ENCODE measurements around the gene SPPL2B.
"Not testable (repeated sequence)": the region's sequence is repeated elsewhere in the genome, so short reads cannot be mapped to it uniquely, and the experiment has no call there.

SPPL2B gene

DNA sequence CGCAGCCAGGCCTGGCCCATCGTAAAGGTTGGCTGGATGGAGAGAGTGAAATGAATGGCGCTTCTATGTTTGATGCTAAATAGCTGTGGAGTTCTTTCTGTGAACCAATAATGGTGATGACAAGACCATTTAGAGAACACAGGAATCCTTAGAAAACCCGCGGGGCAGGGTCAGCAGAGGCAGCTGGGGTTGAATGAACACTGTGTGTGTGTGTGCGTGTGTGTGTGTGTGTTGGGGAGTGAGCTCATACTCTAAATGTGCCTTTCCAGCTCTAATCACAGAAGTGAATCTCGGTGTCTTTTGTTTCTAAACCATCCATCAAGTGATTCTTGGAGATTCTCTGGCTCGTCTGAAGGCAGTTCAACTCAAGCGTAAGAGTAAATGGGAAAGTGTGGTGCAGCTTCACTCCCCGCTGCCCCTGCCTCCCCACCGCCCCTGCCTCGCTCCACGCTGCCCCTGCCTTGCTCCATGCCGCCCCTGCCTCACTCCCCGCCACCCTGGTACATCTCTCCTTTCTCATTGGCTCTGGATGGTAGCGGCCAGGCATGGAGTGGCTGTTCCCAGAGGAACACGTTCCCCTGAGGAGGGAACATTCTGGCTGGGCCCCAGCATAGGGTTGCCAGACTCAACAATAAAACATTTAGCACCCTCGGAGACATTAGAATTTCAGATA is 52.8 kb downstream of the SPPL2B start:
- H3K4me1 ChIP-seq (ENCODE audit: control insufficient read depth in 1 of 2, insufficient read depth in 2 of 2, low read length in 2 of 2), result peaks cover 0 to 9% of the 10 kb centered on the region in 2 donors
- H3K27ac ChIP-seq (ENCODE audit: low read length), result no peak overlapping the region
- no peaks in the 10 kb centered on the region for H3K27me3 ChIP-seq (ENCODE audit: low read depth, low read length)
- H3K9me3 ChIP-seq (ENCODE audit: control insufficient read depth in 1 of 2, low read length in 2 of 2), result peaks cover 5% of the 10 kb centered on the region in 2 donors
- no peaks in the 10 kb centered on the region for H3K36me3 ChIP-seq (ENCODE audit: control insufficient read depth in 1 of 2, insufficient read depth in 2 of 2, low read length in 2 of 2)
- H3K4me3 ChIP-seq (ENCODE audit: low read depth in 1 of 2, low read length in 2 of 2), result no peak overlapping the region

DNA sequence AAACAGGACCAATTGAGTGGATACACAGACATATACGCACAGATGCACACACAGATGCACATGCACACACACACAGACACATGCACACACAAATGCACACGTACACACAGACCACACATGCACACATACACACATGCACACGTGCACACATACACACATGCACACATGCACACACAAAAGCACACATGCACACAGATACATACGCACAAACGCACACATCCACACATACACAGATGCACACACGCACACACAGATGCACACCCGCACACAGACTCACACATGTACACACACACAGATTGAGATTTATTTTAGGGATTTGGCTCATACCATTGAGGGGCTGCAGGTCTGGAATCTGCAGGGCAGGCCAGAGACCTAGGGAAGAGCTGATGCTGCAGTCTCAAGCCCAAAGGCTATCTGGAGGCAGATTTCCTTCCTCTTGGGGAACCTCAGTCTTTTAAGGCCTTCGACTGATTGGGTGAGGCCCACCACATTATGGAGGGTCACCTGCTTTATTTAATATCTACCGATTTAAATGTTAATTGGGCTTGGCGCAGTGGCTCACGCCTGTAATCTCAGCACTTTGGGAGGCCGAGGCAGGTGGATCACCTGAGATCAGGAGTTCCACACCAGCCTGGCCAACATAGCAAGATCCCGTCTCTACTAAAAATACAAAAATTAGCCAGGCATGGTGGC is 54.2 kb downstream of the SPPL2B start:
- H3K4me3 ChIP-seq (ENCODE audit: low read depth in 1 of 2, low read length in 2 of 2), result no peak overlapping the region
- no peaks in the 10 kb centered on the region for H3K36me3 ChIP-seq (ENCODE audit: control insufficient read depth in 1 of 2, insufficient read depth in 2 of 2, low read length in 2 of 2)
- peaks cover 0 to 9% of the 10 kb centered on the region in 2 donors for H3K4me1 ChIP-seq (ENCODE audit: control insufficient read depth in 1 of 2, insufficient read depth in 2 of 2, low read length in 2 of 2)
- H3K27me3 ChIP-seq (ENCODE audit: low read depth, low read length), result no peaks in the 10 kb centered on the region
- no peak overlapping the region for H3K27ac ChIP-seq (ENCODE audit: low read length)
- peaks cover 5% of the 10 kb centered on the region in 2 donors for H3K9me3 ChIP-seq (ENCODE audit: control insufficient read depth in 1 of 2, low read length in 2 of 2)

GRCh38 chr19:2385053-2385721 is 56.7 kb downstream of the SPPL2B start:
- no peak overlapping the region for H3K27ac ChIP-seq (ENCODE audit: low read length)
- peaks cover 0 to 9% of the 10 kb centered on the region in 2 donors for H3K4me1 ChIP-seq (ENCODE audit: control insufficient read depth in 1 of 2, insufficient read depth in 2 of 2, low read length in 2 of 2)
- no peaks in the 10 kb centered on the region for H3K27me3 ChIP-seq (ENCODE audit: low read depth, low read length)
- H3K4me3 ChIP-seq (ENCODE audit: low read depth in 1 of 2, low read length in 2 of 2), result no peak overlapping the region
- no peaks in the 10 kb centered on the region for H3K36me3 ChIP-seq (ENCODE audit: control insufficient read depth in 1 of 2, insufficient read depth in 2 of 2, low read length in 2 of 2)
- H3K9me3 ChIP-seq (ENCODE audit: control insufficient read depth in 1 of 2, low read length in 2 of 2), result peaks cover 5% of the 10 kb centered on the region in 2 donors

GRCh38 chr19:2387367-2388288 is 59.1 kb downstream of the SPPL2B start:
- H3K4me3 ChIP-seq (ENCODE audit: low read depth in 1 of 2, low read length in 2 of 2), result no peak overlapping the region
- no peaks in the 10 kb centered on the region for H3K36me3 ChIP-seq (ENCODE audit: control insufficient read depth in 1 of 2, insufficient read depth in 2 of 2, low read length in 2 of 2)
- no peaks in the 10 kb centered on the region for H3K9me3 ChIP-seq (ENCODE audit: control insufficient read depth in 1 of 2, low read length in 2 of 2)
- H3K4me1 ChIP-seq (ENCODE audit: control insufficient read depth in 1 of 2, insufficient read depth in 2 of 2, low read length in 2 of 2), result peaks cover 0 to 9% of the 10 kb centered on the region in 2 donors
- no peak overlapping the region for H3K27ac ChIP-seq (ENCODE audit: low read length)
- no peaks in the 10 kb centered on the region for H3K27me3 ChIP-seq (ENCODE audit: low read depth, low read length)

- Histone ChIP-seq H3K4me1 (ENCODE audit: control insufficient read depth in 1 of 2, insufficient read depth in 2 of 2, low read length in 2 of 2) (peaks cover 0 to 5% of the 10 kb centered on the region in 2 donors), H3K9me3 (ENCODE audit: control insufficient read depth in 1 of 2, low read length in 2 of 2) (no peaks in the 10 kb centered on the region), H3K27me3 (ENCODE audit: low read depth, low read length) (no peaks in the 10 kb centered on the region), H3K27ac (ENCODE audit: low read length) (no peak overlapping the region), H3K36me3 (ENCODE audit: control insufficient read depth in 1 of 2, insufficient read depth in 2 of 2, low read length in 2 of 2) (no peaks in the 10 kb centered on the region), H3K4me3 (ENCODE audit: low read depth in 1 of 2, low read length in 2 of 2) (no peak overlapping the region)
Observed at GRCh38 chr19:2389594-2389993, 61.1 kb downstream of the SPPL2B start.

DNA sequence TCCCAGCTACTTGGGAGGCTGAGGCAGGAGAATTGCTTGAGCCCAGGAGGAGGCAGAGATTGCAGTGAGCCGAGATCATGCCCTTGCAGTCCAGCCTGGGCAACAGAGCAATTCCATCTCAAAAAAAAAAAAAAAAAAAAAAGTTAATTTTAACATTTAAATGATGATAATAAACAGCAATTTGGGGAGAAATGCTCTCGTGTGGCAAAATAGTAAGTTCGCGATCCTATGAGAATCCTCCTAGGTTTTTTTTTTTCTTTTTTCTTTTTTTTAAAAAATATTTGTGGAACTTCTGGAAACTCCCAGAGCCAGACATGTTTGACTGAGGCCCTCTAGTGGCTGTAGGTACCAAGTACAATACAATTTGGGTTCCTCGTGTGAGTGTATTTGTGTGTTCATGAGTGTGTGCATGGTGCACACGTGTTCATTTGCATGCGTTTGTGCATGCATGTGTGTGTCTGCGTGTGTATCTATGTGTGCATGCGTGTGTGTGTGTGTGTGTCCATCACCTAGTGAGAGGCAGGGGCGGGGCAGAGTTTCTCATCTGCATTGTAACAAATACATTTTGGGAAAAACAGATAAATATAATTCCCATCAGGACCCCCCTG is 62.7 kb downstream of the SPPL2B start:
- Histone ChIP-seq H3K4me1 (ENCODE audit: control insufficient read depth in 1 of 2, insufficient read depth in 2 of 2, low read length in 2 of 2) (no peaks in the 10 kb centered on the region), H3K27ac (ENCODE audit: low read length) (no peak overlapping the region), H3K27me3 (ENCODE audit: low read depth, low read length) (no peaks in the 10 kb centered on the region), H3K4me3 (ENCODE audit: low read depth in 1 of 2, low read length in 2 of 2) (no peak overlapping the region), H3K36me3 (ENCODE audit: control insufficient read depth in 1 of 2, insufficient read depth in 2 of 2, low read length in 2 of 2) (no peaks in the 10 kb centered on the region), H3K9me3 (ENCODE audit: control insufficient read depth in 1 of 2, low read length in 2 of 2) (no peaks in the 10 kb centered on the region)

DNA sequence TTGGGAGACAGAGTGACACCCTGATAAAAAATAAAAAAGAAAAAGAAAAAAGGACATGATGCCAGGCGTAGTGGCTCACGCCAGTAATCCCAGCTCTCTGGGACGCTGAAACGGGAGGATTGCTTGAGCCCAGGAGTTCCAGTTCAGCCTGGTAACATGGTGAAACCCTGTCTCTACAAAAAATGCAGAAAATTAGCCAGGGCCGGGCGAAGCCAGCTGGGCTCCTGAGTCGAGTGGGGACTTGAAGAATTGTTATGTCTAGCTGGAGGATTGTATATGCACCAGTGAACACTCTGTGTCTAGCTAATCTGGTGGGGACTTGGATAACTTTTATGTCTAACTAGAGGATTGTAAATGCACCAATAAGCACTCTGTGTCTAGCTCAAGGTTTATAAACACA is 63.9 kb downstream of the SPPL2B start:
- Histone ChIP-seq H3K4me3 (ENCODE audit: low read depth in 1 of 2, low read length in 2 of 2) (no peak overlapping the region), H3K4me1 (ENCODE audit: control insufficient read depth in 1 of 2, insufficient read depth in 2 of 2, low read length in 2 of 2) (no peaks in the 10 kb centered on the region), H3K27me3 (ENCODE audit: low read depth, low read length) (no peaks in the 10 kb centered on the region), H3K9me3 (ENCODE audit: control insufficient read depth in 1 of 2, low read length in 2 of 2) (no peaks in the 10 kb centered on the region), H3K36me3 (ENCODE audit: control insufficient read depth in 1 of 2, insufficient read depth in 2 of 2, low read length in 2 of 2) (no peaks in the 10 kb centered on the region), H3K27ac (ENCODE audit: low read length) (no peak overlapping the region)

DNA sequence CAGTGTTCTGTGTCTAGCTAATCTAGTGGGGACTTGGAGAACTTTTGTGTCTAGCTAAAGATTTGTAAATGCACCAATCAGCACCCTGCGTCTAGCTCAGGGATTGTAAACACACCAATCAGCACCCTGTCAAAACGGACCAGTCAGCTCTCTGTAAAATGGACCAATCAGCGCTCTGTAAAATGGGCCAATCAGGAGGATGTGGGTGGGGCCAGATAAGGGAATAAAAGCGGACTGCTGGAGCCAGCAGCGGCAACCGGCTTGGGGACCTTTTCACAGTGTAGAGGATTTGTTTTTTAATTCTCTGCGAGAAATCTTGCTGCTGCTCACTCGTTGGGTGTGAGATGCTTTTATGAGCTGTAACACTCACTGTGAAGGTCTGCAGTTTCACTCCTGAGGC is 64.4 kb downstream of the SPPL2B start:
- not testable (repeated sequence) for H3K4me1 ChIP-seq (ENCODE audit: control insufficient read depth in 1 of 2, insufficient read depth in 2 of 2, low read length in 2 of 2); H3K27me3 ChIP-seq (ENCODE audit: low read depth, low read length)

DNA sequence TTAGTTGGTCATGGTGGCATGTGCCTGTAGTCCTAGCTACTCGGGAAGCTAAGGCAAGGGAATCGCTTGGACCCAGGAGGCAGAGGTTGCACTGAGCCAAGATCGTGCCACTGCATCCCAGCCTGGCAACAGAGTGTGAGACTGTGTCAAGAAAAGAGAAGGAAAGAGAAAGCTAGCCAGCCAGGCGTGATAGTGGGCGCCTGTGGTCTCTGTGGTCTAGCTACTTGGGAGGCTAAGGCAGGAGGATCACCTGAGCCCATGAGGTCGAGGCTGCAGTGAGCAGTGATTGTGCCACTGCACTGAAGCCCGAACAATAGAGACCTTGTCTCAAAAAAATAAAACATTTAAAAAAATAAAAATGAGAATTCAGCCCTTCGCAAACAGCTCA is 65.6 kb downstream of the SPPL2B start:
- H3K4me1 ChIP-seq (ENCODE audit: control insufficient read depth in 1 of 2, insufficient read depth in 2 of 2, low read length in 2 of 2), result no peaks in the 10 kb centered on the region
- no peak overlapping the region for H3K27ac ChIP-seq (ENCODE audit: low read length)

More for the DNA sequence above, 64.4 kb downstream of the SPPL2B start:
- not testable (repeated sequence) for H3K9me3 ChIP-seq (ENCODE audit: control insufficient read depth in 1 of 2, low read length in 2 of 2); H3K27ac ChIP-seq (ENCODE audit: low read length); H3K36me3 ChIP-seq (ENCODE audit: control insufficient read depth in 1 of 2, insufficient read depth in 2 of 2, low read length in 2 of 2); H3K4me3 ChIP-seq (ENCODE audit: low read depth in 1 of 2, low read length in 2 of 2)

GRCh38 chr19:2394442-2395292 is 66.2 kb downstream of the SPPL2B start:
- peak overlapping the region in 1 of 2 donors; percentile 48 for H3K4me3 ChIP-seq (ENCODE audit: low read depth in 1 of 2, low read length in 2 of 2)
- no peaks in the 10 kb centered on the region for H3K27me3 ChIP-seq (ENCODE audit: low read depth, low read length)
- H3K27ac ChIP-seq (ENCODE audit: low read length), result no peak overlapping the region
- H3K4me1 ChIP-seq (ENCODE audit: control insufficient read depth in 1 of 2, insufficient read depth in 2 of 2, low read length in 2 of 2), result no peaks in the 10 kb centered on the region
- no peaks in the 10 kb centered on the region for H3K9me3 ChIP-seq (ENCODE audit: control insufficient read depth in 1 of 2, low read length in 2 of 2)
- H3K36me3 ChIP-seq (ENCODE audit: control insufficient read depth in 1 of 2, insufficient read depth in 2 of 2, low read length in 2 of 2), result no peaks in the 10 kb centered on the region

More for the DNA sequence above, 65.6 kb downstream of the SPPL2B start:
- Histone ChIP-seq H3K9me3 (ENCODE audit: control insufficient read depth in 1 of 2, low read length in 2 of 2) (no peaks in the 10 kb centered on the region), H3K36me3 (ENCODE audit: control insufficient read depth in 1 of 2, insufficient read depth in 2 of 2, low read length in 2 of 2) (no peaks in the 10 kb centered on the region), H3K27me3 (ENCODE audit: low read depth, low read length) (no peaks in the 10 kb centered on the region), H3K4me3 (ENCODE audit: low read depth in 1 of 2, low read length in 2 of 2) (no peak overlapping the region)

Measured in muscle layer of duodenum (tissue), 2 donors.